GM18867 (cell line): ENCODE measurements around the gene TNS1.

ENCODE experiments used
- ATAC-seq: cut with Tn5 transposase; IDR thresholded peaks from one replicate; pipeline ENCODE4 v1.9.1; 2021; ENCODE audit warnings: mild to moderate bottlenecking, moderate library complexity; ENCODE audit not compliant: unreplicated experiment

TNS1 gene

DNA sequence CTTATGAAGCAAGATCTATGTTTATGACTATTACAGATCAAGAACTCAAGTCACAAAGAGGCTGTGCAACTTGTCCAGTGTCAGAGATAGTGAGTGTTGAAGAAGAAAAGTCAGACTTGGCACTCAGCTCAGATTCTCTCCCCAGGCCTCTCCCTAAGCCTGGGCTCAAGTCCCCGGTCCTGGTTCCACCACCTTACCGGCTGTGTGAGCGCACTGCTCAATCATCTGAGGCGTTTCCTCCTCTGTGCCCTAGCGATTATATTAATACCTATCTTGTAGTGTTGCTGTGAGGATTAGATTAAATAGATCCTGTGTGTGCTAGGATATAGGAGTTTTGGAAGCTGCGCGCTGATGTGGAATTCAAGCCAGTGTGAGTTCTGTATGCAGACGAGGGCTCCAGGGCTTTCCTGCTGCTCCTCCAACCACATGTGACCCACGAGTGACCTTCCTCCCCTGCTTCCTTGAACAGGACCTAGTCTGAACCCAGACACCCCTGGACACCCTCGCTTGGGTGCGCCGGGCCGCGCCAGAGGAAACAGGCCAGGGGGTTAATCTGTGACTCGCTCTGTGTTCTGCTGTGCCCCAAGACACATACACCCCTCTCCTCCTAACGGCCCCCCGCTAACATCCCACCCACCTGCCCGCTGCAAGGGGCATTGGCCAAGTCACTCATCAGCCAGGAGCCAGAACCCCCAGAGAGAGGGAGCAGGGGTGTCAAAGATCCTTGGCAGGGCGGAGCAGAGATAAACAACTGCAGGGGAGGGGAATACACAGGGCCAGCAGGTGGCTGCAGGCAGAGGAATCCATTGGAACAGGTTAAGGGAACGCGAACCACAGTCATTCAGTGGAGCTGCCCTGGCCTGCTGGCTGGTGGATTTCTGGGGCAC, 38.3 kb downstream of the TNS1 start:
- ATAC-seq = no peak

DNA sequence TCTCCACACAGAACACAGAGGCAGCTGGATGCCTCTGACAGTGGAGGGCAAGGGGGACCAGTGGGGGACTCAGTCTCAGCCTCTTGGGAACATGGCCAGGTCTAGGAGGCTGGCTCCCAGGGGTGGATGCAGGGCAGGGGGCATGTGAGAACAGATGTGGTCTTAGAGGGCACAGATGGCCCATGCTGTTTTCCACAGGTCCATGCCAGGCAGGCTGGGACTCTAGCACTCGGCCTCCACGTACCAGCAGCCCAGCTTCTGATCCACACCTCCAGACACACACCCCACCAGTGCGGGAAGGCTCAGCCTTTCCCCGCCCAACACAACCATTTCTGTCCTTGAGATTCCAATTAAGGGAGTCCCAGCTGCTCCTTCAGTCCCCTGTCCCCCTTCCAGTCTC, 42.4 kb downstream of the TNS1 start:
- no peak for ATAC-seq

GRCh38 chr2:217959723-217960122, 43.1 kb downstream of the TNS1 start:
- ATAC-seq = no peak

- no peak for ATAC-seq
Measured at GRCh38 chr2:217958884-217959225, 43.9 kb downstream of the TNS1 start.

DNA sequence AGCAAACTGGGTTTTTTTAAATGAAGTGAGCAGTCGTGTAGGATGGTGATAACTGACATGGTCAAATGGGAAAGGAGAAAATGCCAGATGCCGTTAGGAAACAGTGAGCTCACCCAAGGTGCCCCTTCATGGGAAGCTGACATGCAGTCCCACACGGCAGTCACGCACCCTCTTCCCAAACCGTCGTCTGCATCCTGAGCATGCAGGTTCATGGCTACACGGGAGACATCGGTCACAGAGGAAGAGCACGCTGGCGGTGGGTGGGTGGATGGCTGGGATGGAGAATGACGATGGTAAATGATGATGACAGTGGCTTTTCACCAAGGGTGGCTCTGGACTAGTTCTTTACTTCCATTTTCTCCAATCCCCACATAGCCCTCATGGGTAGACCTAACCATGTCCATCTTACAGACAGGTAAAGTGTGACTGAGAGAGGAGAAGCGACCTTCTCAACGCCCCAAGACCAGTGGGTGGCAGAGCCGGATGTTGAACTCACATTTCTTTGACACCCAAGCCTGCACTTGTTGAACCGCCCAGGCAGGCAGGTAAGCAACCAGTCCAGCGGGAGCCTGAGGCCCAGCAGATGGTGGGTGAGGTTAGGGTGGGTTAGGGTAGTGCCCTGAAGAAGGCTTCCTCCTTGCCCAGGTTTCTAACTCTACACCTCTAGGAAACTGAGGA, 44.5 kb downstream of the TNS1 start:
- no peak for ATAC-seq

- no peak for ATAC-seq
Measured at GRCh38 chr2:217956586-217957457, 46.0 kb downstream of the TNS1 start.

- ATAC-seq = no peak
Measured at GRCh38 chr2:217955881-217956493, 46.8 kb downstream of the TNS1 start.

DNA sequence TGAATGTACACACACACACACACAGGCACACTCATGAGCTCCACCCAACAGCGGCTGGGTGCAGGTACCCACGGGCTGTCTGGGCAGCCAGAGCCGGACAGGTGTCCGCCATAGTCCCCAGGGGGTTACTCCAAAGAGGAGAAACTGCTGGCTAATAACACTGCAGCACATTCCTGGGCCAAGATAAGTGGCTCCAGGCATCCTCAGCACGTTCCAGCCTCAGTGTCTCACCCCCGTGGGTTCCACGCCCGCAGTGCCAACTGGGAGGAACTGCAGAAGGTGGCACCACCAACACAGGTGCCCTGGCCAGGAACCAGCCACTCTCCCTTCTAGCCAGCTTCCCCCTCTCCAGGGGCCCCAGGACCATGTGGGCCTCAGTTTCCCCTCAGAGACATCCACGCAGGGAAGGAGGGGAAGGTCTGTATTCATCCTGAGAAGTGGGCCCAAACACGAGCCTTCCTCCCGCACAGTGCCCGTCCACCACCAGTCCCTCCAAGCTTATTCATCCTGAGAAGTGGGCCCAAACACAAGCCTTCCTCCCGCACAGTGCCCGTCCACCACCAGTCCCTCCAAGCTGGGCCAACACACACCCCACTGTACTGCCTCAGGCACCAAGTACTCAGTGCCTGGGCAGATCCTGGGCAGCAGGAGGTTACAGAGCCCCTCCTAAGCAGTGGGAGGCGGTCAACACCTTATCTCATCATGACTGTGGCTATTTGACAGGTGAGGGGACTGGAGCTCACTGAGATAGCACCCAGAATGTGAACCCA, 47.6 kb downstream of the TNS1 start:
- no peak for ATAC-seq

GRCh38 chr2:217954469-217954868, 48.3 kb downstream of the TNS1 start:
- ATAC-seq = no peak

- no peak for ATAC-seq
Measured at GRCh38 chr2:217954051-217954450, 48.7 kb downstream of the TNS1 start.

DNA sequence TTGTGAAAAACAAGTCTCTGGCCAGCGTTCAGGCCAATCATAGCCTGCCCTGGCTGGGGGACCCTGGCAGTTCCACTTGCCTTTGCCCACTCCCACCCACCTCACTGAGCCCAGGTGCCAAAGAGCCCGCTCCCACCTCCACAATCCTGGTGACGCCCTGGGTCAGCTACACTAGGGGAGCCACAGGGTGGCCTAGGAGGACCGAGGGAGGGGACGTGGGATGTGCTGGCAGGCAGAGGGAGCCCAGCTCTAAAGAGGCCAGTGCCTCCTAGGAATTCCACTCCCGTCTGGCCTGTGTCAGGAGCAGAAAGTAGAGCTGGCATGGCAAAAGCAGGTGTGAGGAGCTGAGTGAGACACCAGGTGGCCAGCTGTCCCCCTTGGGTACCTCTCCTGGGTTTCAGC, 49.3 kb downstream of the TNS1 start:
- ATAC-seq = no peak

- no peak for ATAC-seq
Measured at GRCh38 chr2:217953011-217953481, 49.7 kb downstream of the TNS1 start.

- ATAC-seq = no peak
Measured at GRCh38 chr2:217952409-217952808, 50.4 kb downstream of the TNS1 start.

GRCh38 chr2:217951521-217952247, 51.1 kb downstream of the TNS1 start:
- ATAC-seq = no peak

DNA sequence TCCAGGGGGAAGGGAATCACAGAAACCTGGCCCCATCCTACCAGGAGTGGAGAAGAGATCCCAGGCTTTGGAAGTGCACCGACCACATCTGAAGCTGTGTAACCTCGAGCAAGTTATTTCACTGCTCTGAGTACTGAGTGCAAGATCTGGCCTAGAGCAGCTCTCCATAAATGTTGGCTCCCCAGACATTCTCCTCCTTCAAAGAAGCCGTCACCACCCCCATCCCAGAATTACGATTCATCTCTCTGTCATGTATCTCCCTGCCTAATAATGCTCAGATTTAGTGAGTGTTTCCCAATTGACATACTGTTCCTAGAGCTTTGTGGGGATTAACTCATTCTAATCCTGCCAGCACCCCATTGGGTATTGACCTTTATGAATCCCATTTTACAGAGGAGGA, 51.7 kb downstream of the TNS1 start:
- no peak for ATAC-seq

- ATAC-seq = no peak
Measured at GRCh38 chr2:217950401-217950871, 52.4 kb downstream of the TNS1 start.

GRCh38 chr2:217949447-217949846, 53.3 kb downstream of the TNS1 start:
- no peak for ATAC-seq

- ATAC-seq = no peak
Measured at GRCh38 chr2:217948897-217949296, 53.9 kb downstream of the TNS1 start.

GRCh38 chr2:217948351-217948791, 54.4 kb downstream of the TNS1 start:
- no peak for ATAC-seq
